ENCODE data around the gene OBSCN.

The OBSCN gene

DNA sequence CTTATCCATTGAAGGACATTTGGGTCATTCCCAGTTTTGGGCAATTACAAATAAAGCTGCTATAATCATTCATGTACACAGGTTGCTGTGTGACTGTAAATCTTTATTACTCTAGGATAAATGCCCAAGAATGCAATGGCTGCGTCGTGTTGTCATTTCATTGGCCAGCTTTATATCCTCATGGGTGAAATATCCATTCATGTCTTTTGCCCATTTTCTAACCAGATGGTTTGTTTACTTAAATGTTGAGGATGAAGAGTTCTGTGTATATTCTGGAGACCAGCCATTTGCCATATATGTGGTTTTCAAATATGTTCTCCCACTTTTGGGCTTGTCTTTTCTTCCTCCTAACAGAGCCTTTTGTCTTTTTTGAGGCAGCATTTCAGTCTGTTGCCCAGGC is 173.5 kb downstream of the OBSCN start:
- no peak for DNase-seq (ENCODE audit: low read depth)

DNA sequence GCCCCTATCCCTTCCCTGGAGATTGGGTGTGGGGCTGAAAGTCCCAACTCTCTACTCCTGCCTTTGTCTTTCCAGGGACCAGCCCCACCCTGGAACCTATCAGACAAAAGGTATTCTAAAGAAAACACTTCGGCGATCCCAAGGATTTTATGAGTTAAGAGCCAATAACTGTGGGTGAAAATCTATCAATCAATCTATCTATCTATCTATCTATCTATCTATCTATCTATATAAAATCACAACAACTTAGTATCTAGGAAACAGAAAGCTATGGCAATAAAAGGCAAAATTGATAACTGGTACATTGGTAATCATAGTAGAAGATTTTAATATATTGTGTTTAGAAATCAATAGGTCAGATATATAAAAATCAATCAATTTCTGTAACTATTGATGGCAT is 175.9 kb downstream of the OBSCN start:
- DNase-seq (ENCODE audit: low read depth) = no peak

DNA sequence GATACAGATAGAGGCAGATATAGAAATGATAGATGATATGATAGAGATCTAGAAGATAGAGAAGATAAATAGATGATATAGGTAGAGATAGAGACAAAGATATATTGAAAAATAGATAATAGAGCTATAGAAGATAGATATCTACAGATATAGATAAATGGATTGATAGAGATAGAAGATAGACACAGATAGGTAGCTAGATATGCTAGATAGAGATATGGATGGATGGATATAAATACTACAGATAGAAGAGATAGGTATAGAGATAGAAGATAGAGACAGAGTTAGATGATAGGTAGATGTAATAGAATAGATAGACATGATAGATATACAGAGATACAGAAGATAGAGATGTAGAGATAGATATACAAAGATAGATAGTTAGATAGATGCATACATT is 177.4 kb downstream of the OBSCN start:
- DNase-seq (ENCODE audit: low read depth) = no peak

- DNase-seq (ENCODE audit: low read depth) = no peak
Observed at GRCh38 chr1:228387321-228387720, 179.5 kb downstream of the OBSCN start.

- DNase-seq (ENCODE audit: low read depth) = no peak
Observed at GRCh38 chr1:228390649-228391048, 182.8 kb downstream of the OBSCN start.

- DNase-seq (ENCODE audit: low read depth) = no peak
Observed at GRCh38 chr1:228391411-228392020, 183.7 kb downstream of the OBSCN start.

GRCh38 chr1:228392111-228392936 is 184.5 kb downstream of the OBSCN start:
- no peak for DNase-seq (ENCODE audit: low read depth)

DNA sequence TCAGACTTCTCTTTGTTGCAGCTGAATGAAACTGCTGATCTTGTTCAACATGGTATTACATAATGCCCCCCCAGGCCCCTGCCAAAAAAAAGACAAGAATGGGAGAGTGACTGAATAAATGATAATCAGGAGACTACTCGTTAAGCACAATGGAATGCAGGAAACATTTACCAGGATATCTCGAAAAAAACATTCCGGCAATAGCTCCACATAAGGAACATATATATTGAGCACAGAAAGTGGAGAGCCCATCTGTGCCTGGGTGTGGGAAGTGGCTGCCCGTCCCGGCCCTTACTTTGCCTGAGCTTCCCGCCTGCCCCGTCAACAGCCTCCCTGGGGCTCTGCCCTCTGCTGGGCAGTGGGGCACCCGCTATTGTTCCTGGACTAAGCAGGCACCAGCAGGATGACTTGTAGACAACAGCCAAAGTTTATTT is 185.4 kb downstream of the OBSCN start:
- DNase-seq (ENCODE audit: low read depth) = no peak

- no peak for DNase-seq (ENCODE audit: low read depth)
Observed at GRCh38 chr1:228393811-228394570, 186.1 kb downstream of the OBSCN start.

- no peak for DNase-seq (ENCODE audit: low read depth)
Observed at GRCh38 chr1:228394571-228395394, 186.9 kb downstream of the OBSCN start.

GRCh38 chr1:228396770-228397662 is 189.2 kb downstream of the OBSCN start:
- no peak for DNase-seq (ENCODE audit: low read depth)

DNA sequence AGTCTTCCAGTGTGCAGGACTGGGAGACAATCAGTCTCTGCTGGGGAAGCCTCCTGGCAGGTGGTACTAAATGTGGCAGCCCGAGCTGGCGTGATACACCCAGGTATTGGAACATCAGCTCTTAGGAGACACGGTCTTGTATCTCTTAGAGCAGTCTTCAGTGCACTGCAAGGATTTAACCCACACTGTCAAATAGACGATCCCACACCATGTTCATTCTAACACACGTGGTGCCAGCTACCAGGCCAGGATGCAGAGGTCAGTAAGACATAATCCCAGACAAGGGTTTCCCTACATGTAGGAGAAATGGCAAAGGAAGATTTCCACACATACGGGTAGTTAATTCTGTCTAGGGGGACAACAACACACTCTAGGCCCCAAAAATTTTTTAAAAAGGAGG is 190.1 kb downstream of the OBSCN start:
- DNase-seq (ENCODE audit: low read depth) = no peak

DNA sequence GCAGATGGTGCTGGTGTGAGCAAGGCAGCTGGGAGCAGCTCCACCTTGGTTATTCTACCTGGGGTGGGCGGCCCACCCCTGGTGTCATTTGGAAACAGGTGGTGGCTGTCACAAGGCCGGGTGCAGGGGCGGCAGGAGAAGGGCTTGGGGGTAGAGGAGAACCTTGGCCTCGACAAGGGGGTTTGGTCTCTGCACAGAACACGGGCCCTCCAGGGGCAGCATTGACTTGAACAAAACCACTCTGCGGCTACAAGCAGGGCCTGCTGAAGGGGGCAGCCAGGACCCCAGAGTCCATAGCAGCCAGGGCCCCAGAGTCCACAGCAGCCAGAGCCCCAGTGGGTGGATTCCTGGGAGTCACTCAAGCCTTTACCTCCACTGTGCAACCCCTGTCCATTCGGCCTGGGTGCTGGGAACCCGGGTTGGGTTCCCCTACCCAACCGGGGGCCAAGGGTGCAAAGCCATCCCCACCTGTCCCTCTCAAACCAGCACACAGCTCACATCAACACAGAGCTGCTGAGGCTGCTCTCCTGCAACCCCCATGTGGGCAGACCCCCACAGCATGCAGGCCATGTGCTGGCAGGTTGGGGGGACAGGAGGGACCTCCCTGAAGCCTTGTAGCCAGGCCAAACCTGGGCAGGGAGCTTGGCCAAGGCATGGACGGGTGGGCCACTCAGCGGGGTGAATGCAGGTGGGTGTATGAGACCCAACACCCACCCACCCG is 191.1 kb downstream of the OBSCN start:
- DNase-seq (ENCODE audit: low read depth) = no peak

DNA sequence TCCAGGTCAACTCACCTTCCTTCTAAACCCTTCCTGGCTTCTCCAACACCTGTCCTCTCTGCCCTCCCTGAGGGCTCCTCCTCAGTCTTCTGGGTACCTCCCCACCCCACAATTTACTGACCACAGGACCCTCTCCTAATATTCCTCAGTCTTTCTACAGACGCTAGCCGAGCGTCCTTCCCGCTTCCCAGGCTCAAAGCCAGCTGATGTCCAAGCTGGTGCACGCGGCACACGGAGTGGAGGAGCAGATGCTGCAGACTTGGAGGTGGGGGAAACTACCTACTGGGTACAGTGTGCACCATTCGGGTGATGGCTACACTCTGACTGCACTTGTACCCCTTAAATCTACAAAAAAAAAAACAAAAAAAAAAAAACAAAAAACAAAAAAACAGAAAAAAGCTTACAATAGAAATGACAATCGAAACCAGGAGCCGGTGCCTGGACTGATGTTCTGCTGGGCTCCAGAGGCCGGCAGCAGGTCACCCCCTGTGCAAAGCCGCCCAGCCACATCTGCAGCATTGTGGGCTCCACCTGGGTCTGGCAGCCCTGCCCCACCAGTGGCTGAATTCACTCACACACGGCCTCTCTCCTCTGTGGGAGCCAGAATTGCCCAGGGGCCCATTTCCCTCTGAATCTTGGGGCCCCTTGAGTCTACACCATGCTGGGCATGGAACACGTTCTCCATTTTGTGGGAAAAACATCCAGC is 191.8 kb downstream of the OBSCN start:
- DNase-seq (ENCODE audit: low read depth) = no peak

DNA sequence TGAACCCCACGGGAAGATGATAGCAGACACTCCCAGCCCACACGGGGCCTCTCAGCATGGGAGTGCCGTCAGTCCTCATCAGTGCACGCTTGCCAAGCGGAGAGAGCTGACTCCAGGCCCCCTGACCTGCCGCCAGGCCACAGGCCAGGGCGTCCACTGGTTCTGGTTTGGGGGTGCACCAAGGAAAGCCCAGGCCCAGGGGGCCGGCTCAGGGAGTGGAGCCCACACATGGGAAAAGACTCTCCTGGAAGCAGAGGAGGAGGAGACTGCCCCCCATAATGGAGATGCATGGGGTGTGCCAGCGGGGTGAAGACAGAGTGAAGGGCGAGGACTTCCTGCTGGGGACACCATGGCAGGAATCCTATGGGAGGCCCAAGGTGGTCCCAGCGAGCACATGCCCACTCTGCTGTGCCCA is 192.4 kb downstream of the OBSCN start:
- no peak for DNase-seq (ENCODE audit: low read depth)

- DNase-seq (ENCODE audit: low read depth) = no peak
Observed at GRCh38 chr1:228400692-228401454, 193.0 kb downstream of the OBSCN start.

DNA sequence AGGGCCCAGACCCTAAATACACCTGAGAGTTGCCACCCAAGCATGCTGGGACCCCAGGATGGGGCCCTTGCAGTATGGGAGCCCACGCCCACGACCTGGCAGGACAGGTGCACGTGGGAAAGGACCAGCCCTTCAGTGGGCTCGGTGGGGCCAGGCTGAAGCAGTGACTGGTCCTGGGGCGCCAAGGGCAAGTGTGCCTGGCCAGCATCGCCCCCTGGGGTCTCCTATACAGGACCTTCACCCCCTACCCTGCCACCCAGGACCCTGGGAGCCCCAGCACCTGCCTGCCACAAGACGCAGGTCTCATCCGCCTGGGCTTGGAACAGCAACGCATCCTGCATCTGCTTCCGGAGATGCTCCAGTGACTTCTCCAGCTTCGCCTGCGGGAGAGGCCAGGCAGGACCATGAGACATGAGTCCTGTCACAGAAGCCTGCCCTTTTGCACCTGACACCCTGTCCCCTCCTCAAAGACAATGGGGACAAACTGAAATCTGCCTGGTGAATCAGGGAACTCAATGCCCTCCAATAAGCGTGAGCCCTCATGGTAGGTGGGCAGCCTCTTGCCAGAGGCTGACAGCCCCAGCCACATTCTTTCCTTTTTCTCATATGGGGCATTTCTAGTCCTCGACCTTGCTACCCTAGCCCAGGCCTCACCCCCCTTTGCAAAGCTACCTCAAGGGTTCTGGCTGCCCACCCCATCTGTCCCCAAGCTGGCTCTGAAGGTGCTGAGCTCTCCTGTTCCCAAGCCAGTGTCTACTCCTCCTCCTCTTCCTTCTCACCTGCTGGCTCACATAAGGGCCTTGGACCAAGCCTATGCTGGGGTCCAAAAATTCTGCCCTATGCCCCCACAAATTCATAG is 194.2 kb downstream of the OBSCN start:
- no peak for DNase-seq (ENCODE audit: low read depth)

DNA sequence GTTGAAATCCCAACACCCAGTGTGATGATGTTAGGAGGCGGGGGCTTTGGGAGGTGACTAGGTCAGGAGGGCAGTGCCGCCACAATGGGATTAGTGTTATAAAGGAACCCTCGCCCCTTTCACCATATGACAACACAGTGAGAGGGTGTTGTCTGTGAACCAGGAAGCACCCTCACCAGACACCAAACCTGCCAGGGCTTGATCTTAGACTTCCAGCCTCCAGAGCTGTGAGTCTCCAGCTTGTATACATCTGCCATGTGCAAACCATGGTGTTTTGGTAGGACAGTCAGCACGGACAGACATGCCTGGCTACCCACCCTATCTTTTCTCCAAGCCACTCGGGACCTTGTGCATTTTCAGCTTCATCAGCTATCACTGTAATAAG is 194.8 kb downstream of the OBSCN start:
- no peak for DNase-seq (ENCODE audit: low read depth)
